Sigmoid colon (tissue), 7 donors: ENCODE data around the gene SORCS1. TPM values are rescaled to one million over a fixed set of nuclear protein-coding genes. Genes with fewer than 3 reads are reported as not detected.

Experiments used
- DNase-seq: peaks from one replicate; pipeline ENCODE4 v3.0.0-alpha.2; 2019
- H3K27ac ChIP-seq, 4 donors: fragments of 200-600 bp; sonication (generic); one replicate each; pipeline ENCODE4 v1.5.1; 2016 to 2019; ENCODE audit warnings: mild to moderate bottlenecking in 1 of 4
- H3K27me3 ChIP-seq, 3 donors: fragments of 200-600 bp; sonication (generic); one replicate each; pipeline ENCODE4 v1.5.1; 2019; ENCODE audit warnings: mild to moderate bottlenecking in 1 of 3
- H3K36me3 ChIP-seq, 4 donors: fragments of 200-600 bp; sonication (generic); one replicate each; pipeline ENCODE4 v1.5.1; 2016 to 2019
- H3K4me1 ChIP-seq, 4 donors: fragments of 200-600 bp; sonication (generic); one replicate each; pipeline ENCODE4 v1.5.1; 2017 to 2019
- H3K4me3 ChIP-seq, 4 donors: fragments of 200-600 bp; sonication (generic); one replicate each; pipeline ENCODE4 v1.5.1; 2017 to 2019; ENCODE audit warnings: mild to moderate bottlenecking in 2 of 4, moderate library complexity in 1 of 4
- H3K9me3 ChIP-seq, 4 donors: fragments of 200-600 bp in 3 of 4; sonication (generic) in 3 of 4; one replicate each; pipeline versions ENCODE4 v1.5.1 to v1.6.1; 2013 to 2019
- CTCF ChIP-seq, 4 experiments: fragments of 450-650 bp in 3 of 4; fragments of 200-600 bp in 1 of 4; IDR thresholded peaks; one replicate each; pipeline ENCODE4 v1.5.1; 2016 to 2019; ENCODE audit warnings: antibody characterized with exemption in 4 of 4, mild to moderate bottlenecking in 3 of 4, moderate library complexity in 2 of 4
- EP300 ChIP-seq, 4 donors: sonication (generic); formaldehyde crosslinking; IDR thresholded peaks; one replicate each; pipeline ENCODE4 v1.6.1; 2017; ENCODE audit warnings: antibody characterized with exemption in 4 of 4
- POLR2A ChIP-seq, 2 donors: fragments of 450-650 bp; IDR thresholded peaks; one replicate each; pipeline ENCODE4 v1.6.1; 2016; ENCODE audit warnings: antibody characterized with exemption in 2 of 2, mild to moderate bottlenecking in 2 of 2, moderate library complexity in 2 of 2
- POLR2AphosphoS5 ChIP-seq, 4 donors: sonication (generic); formaldehyde crosslinking; IDR thresholded peaks; one replicate each; pipeline ENCODE4 v1.6.1; 2017; ENCODE audit warnings: antibody characterized with exemption in 4 of 4
- WGBS, 2 donors: extraction: QIAGEN DNeasy Blood & Tissue Kit; methylation state at CpG; one replicate each; pipeline ENCODE4 v1.1.7; 2013; 5-methylcytosine and 5-hydroxymethylcytosine counted together
- intact Hi-C: fragments of 100-400 bp; cut with DNase I; formaldehyde crosslinking; loops from one replicate; pipeline ENCODE4 v1.15.1; 2023
- polyA plus RNA-seq, 3 donors: library from polyadenylated mRNA; stranded (reverse); fragments of 200-250 nt; gene quantifications; one replicate each; pipeline ENCODE4 v1.2.3, GENCODE V29; 2013
- total RNA-seq, 4 donors: library from RNA; depleted of rRNA; stranded (reverse); fragments of >200 nt; gene quantifications; one replicate each; pipeline ENCODE4 v1.1.0, GENCODE V29; 2016
- donor health status: healthy with polysubstance abuse.
- donor health status: Bipolar disorder and iron deficiency.
- donor health status: healthy.

The SORCS1 gene
- total and polyA plus RNA-seq, 7 donors, result 2.5 to 18.3 (median 8.7) TPM; not detected in 1

GRCh38 chr10:106635947-106636346, 528.6 kb downstream of the SORCS1 start:
- H3K36me3 ChIP-seq, result no peaks in the 10 kb centered on the region
- H3K27me3 ChIP-seq, result no peaks in the 10 kb centered on the region
- TF ChIP-seq POLR2AphosphoS5 (IDR thresholded peaks at IDR 0.05) (no peak), EP300 (IDR thresholded peaks at IDR 0.05) (no peak), CTCF (IDR thresholded peaks at IDR 0.05) (no peak), POLR2A (IDR thresholded peaks at IDR 0.05) (no peak)
- H3K4me3 ChIP-seq, result no peak overlapping the region
- peaks cover 0 to 2% (median 0%) of the 10 kb centered on the region in 4 donors for H3K9me3 ChIP-seq
- H3K4me1 ChIP-seq, result no peaks in the 10 kb centered on the region
- DNase-seq, result no peak
- WGBS, 2 donors, result 83 to 88% methylated on average over 6 of the region's 6 CpGs
- intact Hi-C loops, result no loop called here
- no peak overlapping the region for H3K27ac ChIP-seq

GRCh38 chr10:106631016-106631702, 533.3 kb downstream of the SORCS1 start:
- no peaks in the 10 kb centered on the region for H3K4me1 ChIP-seq
- no peaks in the 10 kb centered on the region for H3K9me3 ChIP-seq
- no peak overlapping the region for H3K27ac ChIP-seq
- H3K27me3 ChIP-seq, result no peaks in the 10 kb centered on the region
- no peak for TF ChIP-seq CTCF (IDR thresholded peaks at IDR 0.05)
- no peak for TF ChIP-seq EP300 (IDR thresholded peaks at IDR 0.05)
- no peak overlapping the region for H3K4me3 ChIP-seq
- DNase-seq, result no peak
- intact Hi-C loops, result no loop called here
- 71 to 81% methylated on average over 3 of the region's 3 CpGs for WGBS, 2 donors
- H3K36me3 ChIP-seq, result no peaks in the 10 kb centered on the region

- Histone ChIP-seq H3K4me3 (no peak overlapping the region), H3K9me3 (no peaks in the 10 kb centered on the region), H3K27me3 (no peaks in the 10 kb centered on the region), H3K4me1 (no peaks in the 10 kb centered on the region), H3K36me3 (no peaks in the 10 kb centered on the region), H3K27ac (no peak overlapping the region)
- intact Hi-C loops, result loop anchor here (5.0 to 10.0 kb wide), 2 partner anchors 1188 to 1916 kb away; no protein-coding TSS in a partner anchor
- TF ChIP-seq CTCF (IDR thresholded peaks at IDR 0.05) (no peak), POLR2A (IDR thresholded peaks at IDR 0.05) (no peak), POLR2AphosphoS5 (IDR thresholded peaks at IDR 0.05) (no peak), EP300 (IDR thresholded peaks at IDR 0.05) (no peak)
- 88 to 93% methylated on average over 2 of the region's 2 CpGs for WGBS, 2 donors
- DNase-seq, result no peak
These were observed 538.1 kb downstream of the SORCS1 start for GRCh38 chr10:106626371-106626770.

- intact Hi-C loops, result loop anchor here (5.0 to 10.0 kb wide), 2 partner anchors 1189 to 1917 kb away; no protein-coding TSS in a partner anchor
- no peak overlapping the region for H3K27ac ChIP-seq
- no peaks in the 10 kb centered on the region for H3K9me3 ChIP-seq
- no peak overlapping the region for H3K4me3 ChIP-seq
- H3K36me3 ChIP-seq, result no peaks in the 10 kb centered on the region
- H3K27me3 ChIP-seq, result no peaks in the 10 kb centered on the region
- TF ChIP-seq POLR2AphosphoS5 (IDR thresholded peaks at IDR 0.05) (no peak), POLR2A (IDR thresholded peaks at IDR 0.05) (no peak), CTCF (IDR thresholded peaks at IDR 0.05) (no peak), EP300 (IDR thresholded peaks at IDR 0.05) (no peak)
- 76 to 80% methylated on average over 6 of the region's 6 CpGs for WGBS, 2 donors
- H3K4me1 ChIP-seq, result no peaks in the 10 kb centered on the region
- no peak for DNase-seq
These were observed 538.8 kb downstream of the SORCS1 start for GRCh38 chr10:106625751-106626150.

- Histone ChIP-seq H3K4me1 (peaks cover 0 to 13% (median 4%) of the 10 kb centered on the region in 4 donors), H3K27ac (peak overlapping the region in 1 of 4 donors; percentile 45), H3K36me3 (no peaks in the 10 kb centered on the region), H3K27me3 (no peaks in the 10 kb centered on the region), H3K4me3 (no peak overlapping the region), H3K9me3 (no peaks in the 10 kb centered on the region)
- no peak for TF ChIP-seq POLR2A (IDR thresholded peaks at IDR 0.05)
- peak in 2 of 4 donors; percentile 13 to 30 for TF ChIP-seq POLR2AphosphoS5 (IDR thresholded peaks at IDR 0.05)
- no peak for TF ChIP-seq EP300 (IDR thresholded peaks at IDR 0.05)
- no peak for TF ChIP-seq CTCF (IDR thresholded peaks at IDR 0.05)
- no peak for DNase-seq
- whole genome bisulfite sequencing, 2 donors, result 88 to 89% methylated on average over 1 of the region's 1 CpG
- intact Hi-C loops, result no loop called here
These were observed 545.2 kb downstream of the SORCS1 start for GRCh38 chr10:106619346-106619745.
